BE2C (cell line): ENCODE results near the gene KCNK13.

Source experiments
- DNase-seq: peaks from one replicate; pipeline ENCODE4 v3.0.0-alpha.2; 2020
- H3K27me3 ChIP-seq: fragments of 250-450 bp; sonication (Bioruptor Pico); 2 replicates; pipeline ENCODE4 v1.5.1; 2020; ENCODE audit warnings: mild to moderate bottlenecking
- H3K36me3 ChIP-seq: fragments of 250-450 bp; sonication (Bioruptor Pico); 2 replicates; pipeline ENCODE4 v1.5.1; 2020; ENCODE audit warnings: mild to moderate bottlenecking
- H3K4me1 ChIP-seq: fragments of 250-450 bp; sonication (Bioruptor Pico); 2 replicates; pipeline ENCODE4 v1.5.1; 2020
- H3K4me3 ChIP-seq: 2 replicates; pipeline ENCODE4 v1.5.1; 2011; ENCODE audit warnings: low read depth, low read length
- H3K9me3 ChIP-seq: fragments of 250-450 bp; sonication (Bioruptor Pico); 2 replicates; pipeline ENCODE4 v1.5.1; 2020
- TF ChIP-seq, protein P1 (sequence below): IDR thresholded peaks from 2 replicates; pipeline ENCODE4 v1.5.1; 2012; ENCODE audit warnings: mild to moderate bottlenecking, low read depth, low read length

Gene KCNK13

DNA sequence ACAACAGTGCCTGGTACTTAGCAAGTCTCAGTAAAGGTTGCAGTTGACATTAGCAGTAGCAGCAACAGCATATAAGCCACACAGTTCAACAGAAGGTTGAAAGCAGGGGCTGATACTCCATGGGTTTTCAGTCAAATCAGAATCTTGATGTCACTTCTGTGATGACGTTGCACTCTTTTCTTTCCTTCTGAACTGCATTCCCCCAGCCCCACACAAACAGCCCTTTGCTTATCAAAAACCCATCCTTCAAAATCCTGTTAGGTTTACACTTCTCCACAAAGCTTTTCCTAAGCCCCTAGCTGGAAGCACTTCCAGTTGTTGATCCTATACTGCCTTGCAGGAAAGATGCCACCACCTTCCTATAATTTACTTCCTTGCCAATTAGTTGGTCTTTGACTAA lies 34.0 kb upstream of the KCNK13 start:
- no peaks in the 10 kb centered on the region for H3K4me1 ChIP-seq

DNA sequence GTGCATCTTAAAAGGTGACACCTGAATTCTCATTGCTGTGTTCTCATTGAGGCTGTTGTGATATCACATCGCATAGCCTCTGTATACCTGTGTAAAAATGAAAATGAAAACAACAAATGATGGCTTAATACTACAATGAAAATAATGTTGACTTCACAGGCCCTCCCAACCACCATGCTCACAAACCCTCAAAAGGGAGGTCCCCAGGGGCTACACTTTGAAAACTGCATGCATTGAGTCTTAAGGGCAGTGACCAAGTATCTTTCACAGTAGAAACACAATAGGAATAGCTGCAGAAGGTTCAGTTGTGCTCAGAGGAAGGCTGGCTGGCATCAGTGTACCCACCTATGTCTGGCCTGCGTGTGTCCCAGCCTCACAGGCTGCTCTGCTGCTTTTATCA lies 27.6 kb upstream of the KCNK13 start:
- H3K4me3 ChIP-seq = no peak overlapping the region
- TF ChIP-seq, protein P1, sequence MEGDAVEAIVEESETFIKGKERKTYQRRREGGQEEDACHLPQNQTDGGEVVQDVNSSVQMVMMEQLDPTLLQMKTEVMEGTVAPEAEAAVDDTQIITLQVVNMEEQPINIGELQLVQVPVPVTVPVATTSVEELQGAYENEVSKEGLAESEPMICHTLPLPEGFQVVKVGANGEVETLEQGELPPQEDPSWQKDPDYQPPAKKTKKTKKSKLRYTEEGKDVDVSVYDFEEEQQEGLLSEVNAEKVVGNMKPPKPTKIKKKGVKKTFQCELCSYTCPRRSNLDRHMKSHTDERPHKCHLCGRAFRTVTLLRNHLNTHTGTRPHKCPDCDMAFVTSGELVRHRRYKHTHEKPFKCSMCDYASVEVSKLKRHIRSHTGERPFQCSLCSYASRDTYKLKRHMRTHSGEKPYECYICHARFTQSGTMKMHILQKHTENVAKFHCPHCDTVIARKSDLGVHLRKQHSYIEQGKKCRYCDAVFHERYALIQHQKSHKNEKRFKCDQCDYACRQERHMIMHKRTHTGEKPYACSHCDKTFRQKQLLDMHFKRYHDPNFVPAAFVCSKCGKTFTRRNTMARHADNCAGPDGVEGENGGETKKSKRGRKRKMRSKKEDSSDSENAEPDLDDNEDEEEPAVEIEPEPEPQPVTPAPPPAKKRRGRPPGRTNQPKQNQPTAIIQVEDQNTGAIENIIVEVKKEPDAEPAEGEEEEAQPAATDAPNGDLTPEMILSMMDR = no peak
- H3K4me1 ChIP-seq = no peaks in the 10 kb centered on the region
- no peaks in the 10 kb centered on the region for H3K27me3 ChIP-seq
- no peaks in the 10 kb centered on the region for H3K9me3 ChIP-seq
- H3K36me3 ChIP-seq = peaks cover 3% of the 10 kb centered on the region
- DNase-seq = no peak

More for the DNA sequence above, 34.0 kb upstream of the KCNK13 start:
- Histone ChIP-seq H3K4me3 (no peak overlapping the region), H3K9me3 (no peaks in the 10 kb centered on the region), H3K27me3 (no peaks in the 10 kb centered on the region), H3K36me3 (peaks cover 3% of the 10 kb centered on the region)
- TF ChIP-seq, protein P1 = no peak
- no peak for DNase-seq

DNA sequence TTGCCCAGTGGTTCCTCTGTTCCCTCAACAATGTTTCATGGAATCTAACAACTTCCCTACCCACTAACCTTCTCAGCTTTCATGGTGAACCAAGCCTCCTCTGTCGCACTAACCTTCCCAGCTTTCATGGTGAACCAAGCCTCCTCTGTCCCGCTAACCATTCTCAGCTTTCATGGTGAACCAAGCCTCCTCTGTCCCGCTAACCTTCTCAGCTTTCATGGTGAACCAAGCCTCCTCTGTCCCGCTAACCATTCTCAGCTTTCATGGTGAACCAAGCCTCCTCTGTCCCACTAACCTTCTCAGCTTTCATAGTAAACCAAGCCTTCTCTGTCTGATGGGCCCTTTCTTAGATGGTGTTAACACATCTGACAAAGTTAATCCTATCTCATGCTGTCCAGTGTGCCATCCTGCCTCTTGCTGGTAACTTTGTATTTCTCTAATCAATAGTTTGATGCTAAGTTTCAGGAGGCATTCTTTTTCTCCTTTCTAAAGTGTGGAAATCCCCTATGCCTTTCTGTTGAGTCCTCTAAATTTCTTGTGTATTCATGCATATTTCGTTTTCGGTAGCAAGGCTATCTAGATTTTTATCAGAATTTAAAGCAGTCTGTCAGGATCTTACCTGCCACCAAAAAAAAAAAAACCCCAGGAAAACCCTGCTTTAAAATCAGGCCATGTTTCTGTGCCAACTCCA lies 26.8 kb upstream of the KCNK13 start:
- H3K4me1 ChIP-seq = no peaks in the 10 kb centered on the region
- H3K9me3 ChIP-seq = no peaks in the 10 kb centered on the region
- no peak for DNase-seq
- no peaks in the 10 kb centered on the region for H3K27me3 ChIP-seq
- TF ChIP-seq, protein P1 = no peak
- no peak overlapping the region for H3K4me3 ChIP-seq
- peaks cover 3% of the 10 kb centered on the region for H3K36me3 ChIP-seq

DNA sequence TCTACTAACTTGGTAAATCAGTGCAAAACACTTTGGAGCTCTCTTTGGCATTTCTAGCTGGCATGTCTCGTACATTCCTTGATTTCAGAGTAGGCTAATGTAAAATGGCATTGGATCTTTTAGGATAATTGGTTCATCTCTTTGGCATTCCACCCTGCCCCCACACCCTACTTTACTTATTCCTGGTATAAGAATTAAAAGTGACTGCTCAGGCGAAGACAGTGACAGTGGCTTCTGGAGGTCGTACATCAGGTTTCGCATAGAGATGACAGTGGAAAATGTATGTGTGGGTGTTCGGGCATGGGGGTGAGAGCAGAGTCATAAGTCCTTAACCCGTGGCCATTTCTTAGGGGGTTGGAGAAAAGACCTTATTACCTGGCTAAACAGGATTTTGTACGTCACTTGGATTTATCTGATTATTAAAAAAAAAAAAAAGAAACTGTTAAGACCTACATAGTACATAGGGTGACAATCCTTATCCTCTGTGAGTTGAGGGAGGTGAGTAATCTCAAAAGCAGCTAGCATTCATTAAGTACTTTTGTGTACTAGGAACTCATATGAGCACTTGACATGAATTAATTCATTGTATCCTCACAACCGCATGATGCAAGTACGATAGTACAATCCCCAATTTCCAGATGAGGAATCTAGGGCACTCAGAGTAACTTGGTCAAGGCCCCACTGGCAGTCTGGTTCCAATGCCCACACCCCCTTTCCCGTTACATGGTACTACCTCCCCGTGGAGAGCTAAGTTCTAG lies 22.4 kb upstream of the KCNK13 start:
- DNase-seq = no peak
- H3K4me1 ChIP-seq = no peaks in the 10 kb centered on the region; the same call in 1 of the 2 replicates

DNA sequence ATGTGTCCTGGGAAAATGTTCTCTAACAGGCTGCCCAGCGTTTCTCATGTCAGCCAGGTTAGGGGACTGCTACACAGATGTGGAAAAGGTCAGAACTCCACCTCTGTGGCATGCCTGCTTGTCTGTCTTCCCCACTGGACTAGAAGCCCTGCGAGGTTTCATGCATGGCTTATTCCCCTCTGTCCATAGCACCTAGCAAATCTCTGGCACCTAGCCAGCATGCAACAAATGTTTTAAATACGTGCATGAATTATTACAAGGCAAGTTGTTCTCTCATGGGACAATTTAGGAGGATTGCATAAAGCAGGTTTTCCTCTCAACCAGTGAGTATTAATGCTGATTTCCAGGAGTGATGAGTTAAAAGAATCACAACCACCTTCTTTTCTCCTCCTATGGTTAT lies 21.4 kb upstream of the KCNK13 start:
- H3K4me3 ChIP-seq = no peak overlapping the region
- DNase-seq = no peak
- no peaks in the 10 kb centered on the region; the same call in none of the 2 replicates for H3K36me3 ChIP-seq
- H3K27me3 ChIP-seq = no peaks in the 10 kb centered on the region
- no peaks in the 10 kb centered on the region for H3K9me3 ChIP-seq
- TF ChIP-seq, protein P1 = no peak
- H3K4me1 ChIP-seq = no peaks in the 10 kb centered on the region; the same call in 1 of the 2 replicates

More for the DNA sequence above, 22.4 kb upstream of the KCNK13 start:
- TF ChIP-seq, protein P1 = no peak
- no peaks in the 10 kb centered on the region for H3K9me3 ChIP-seq
- H3K27me3 ChIP-seq = no peaks in the 10 kb centered on the region
- no peaks in the 10 kb centered on the region; the same call in 1 of the 2 replicates for H3K36me3 ChIP-seq
- H3K4me3 ChIP-seq = no peak overlapping the region
